Measurements from ENCODE around the gene BRS3.

The BRS3 gene

GRCh38 chrX:136531951-136532350, 44.2 kb downstream of the BRS3 start, which contains the start of gene VGLL1:
Gene VGLL1, plus strand, starts transcription at chrX:136532215. Its CDS starts 3,806 bp downstream, at chrX:136536021.
- no peaks in the 10 kb centered on the region for H3K27me3 ChIP-seq (replicated peaks; ENCODE audit: control insufficient read depth, insufficient read depth, low read length)
- TF ChIP-seq, protein P1, sequence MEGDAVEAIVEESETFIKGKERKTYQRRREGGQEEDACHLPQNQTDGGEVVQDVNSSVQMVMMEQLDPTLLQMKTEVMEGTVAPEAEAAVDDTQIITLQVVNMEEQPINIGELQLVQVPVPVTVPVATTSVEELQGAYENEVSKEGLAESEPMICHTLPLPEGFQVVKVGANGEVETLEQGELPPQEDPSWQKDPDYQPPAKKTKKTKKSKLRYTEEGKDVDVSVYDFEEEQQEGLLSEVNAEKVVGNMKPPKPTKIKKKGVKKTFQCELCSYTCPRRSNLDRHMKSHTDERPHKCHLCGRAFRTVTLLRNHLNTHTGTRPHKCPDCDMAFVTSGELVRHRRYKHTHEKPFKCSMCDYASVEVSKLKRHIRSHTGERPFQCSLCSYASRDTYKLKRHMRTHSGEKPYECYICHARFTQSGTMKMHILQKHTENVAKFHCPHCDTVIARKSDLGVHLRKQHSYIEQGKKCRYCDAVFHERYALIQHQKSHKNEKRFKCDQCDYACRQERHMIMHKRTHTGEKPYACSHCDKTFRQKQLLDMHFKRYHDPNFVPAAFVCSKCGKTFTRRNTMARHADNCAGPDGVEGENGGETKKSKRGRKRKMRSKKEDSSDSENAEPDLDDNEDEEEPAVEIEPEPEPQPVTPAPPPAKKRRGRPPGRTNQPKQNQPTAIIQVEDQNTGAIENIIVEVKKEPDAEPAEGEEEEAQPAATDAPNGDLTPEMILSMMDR (IDR thresholded peaks at IDR 0.05; ENCODE audit: insufficient read depth, low read length, poor library complexity, severe bottlenecking): no peak
- DNase-seq (ENCODE audit: extremely low read depth, insufficient read length): no peak
- H3K4me3 ChIP-seq (replicated peaks; ENCODE audit: low read depth, low read length): no peak within 1 kb of the TSS
- H3K36me3 ChIP-seq (ENCODE audit: control insufficient read depth, insufficient read depth, low read length): no peaks in the 10 kb centered on the region

- TF ChIP-seq, protein P1 (IDR thresholded peaks at IDR 0.05; ENCODE audit: insufficient read depth, low read length, poor library complexity, severe bottlenecking): no peak
- H3K27me3 ChIP-seq (replicated peaks; ENCODE audit: control insufficient read depth, insufficient read depth, low read length): no peaks in the 10 kb centered on the region
- no peak overlapping the region for H3K4me3 ChIP-seq (replicated peaks; ENCODE audit: low read depth, low read length)
- DNase-seq (ENCODE audit: extremely low read depth, insufficient read length): no peak
- no peaks in the 10 kb centered on the region for H3K36me3 ChIP-seq (ENCODE audit: control insufficient read depth, insufficient read depth, low read length)
Measured at GRCh38 chrX:136534131-136534530, 46.4 kb downstream of the BRS3 start.

- TF ChIP-seq, protein P1 (IDR thresholded peaks at IDR 0.05; ENCODE audit: insufficient read depth, low read length, poor library complexity, severe bottlenecking): no peak
- Histone ChIP-seq H3K4me3 (replicated peaks; ENCODE audit: low read depth, low read length) (no peak overlapping the region), H3K27me3 (replicated peaks; ENCODE audit: control insufficient read depth, insufficient read depth, low read length) (no peaks in the 10 kb centered on the region), H3K36me3 (ENCODE audit: control insufficient read depth, insufficient read depth, low read length) (no peaks in the 10 kb centered on the region)
- DNase-seq (ENCODE audit: extremely low read depth, insufficient read length): no peak
Measured at GRCh38 chrX:136538811-136539210, 51.1 kb downstream of the BRS3 start.

DNA sequence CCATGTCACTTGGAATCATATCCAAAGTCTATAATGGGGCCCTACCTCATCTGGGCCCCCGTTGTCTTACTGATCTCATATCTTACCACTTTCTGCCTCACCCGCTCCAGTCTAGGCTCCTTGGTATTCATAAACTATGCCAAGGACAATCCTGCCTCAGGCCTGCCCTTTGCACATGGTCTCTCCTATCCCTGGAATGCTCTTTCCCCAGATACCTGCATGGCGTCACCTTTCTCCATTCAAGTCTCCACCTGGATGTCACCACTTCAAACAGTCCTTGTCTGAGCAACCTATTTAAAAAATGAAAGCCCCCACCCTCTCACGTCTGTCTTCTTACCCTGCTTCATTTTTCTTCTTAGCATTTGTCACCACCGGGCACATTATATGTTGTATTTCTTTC, 52.5 kb downstream of the BRS3 start:
- TF ChIP-seq, protein P1 (IDR thresholded peaks at IDR 0.05; ENCODE audit: insufficient read depth, low read length, poor library complexity, severe bottlenecking): no peak
- DNase-seq (ENCODE audit: extremely low read depth, insufficient read length): no peak
- H3K27me3 ChIP-seq (replicated peaks; ENCODE audit: control insufficient read depth, insufficient read depth, low read length): no peaks in the 10 kb centered on the region
- H3K4me3 ChIP-seq (replicated peaks; ENCODE audit: low read depth, low read length): no peak overlapping the region
- H3K36me3 ChIP-seq (ENCODE audit: control insufficient read depth, insufficient read depth, low read length): no peaks in the 10 kb centered on the region

DNA sequence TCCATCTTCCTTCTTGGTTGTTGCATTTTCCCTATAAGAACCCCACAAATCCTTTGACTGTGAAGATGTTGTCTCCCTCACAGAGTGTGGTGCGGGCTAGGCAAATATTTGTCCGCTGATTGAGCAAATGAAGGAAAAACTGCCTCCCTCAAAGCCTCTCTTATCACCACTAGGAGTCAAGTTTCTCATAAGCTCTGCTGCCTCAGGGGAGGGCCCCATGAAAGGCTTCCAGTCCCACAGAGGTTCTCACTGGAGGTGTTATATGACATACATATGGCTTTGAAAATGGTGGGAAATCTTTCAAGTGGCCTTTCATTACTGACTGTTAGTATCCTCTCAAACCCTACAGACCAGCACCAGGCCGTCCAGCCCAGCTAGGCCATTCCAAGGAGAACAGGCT, 53.5 kb downstream of the BRS3 start:
- H3K4me3 ChIP-seq (replicated peaks; ENCODE audit: low read depth, low read length): no peak overlapping the region
- TF ChIP-seq, protein P1 (IDR thresholded peaks at IDR 0.05; ENCODE audit: insufficient read depth, low read length, poor library complexity, severe bottlenecking): no peak
- no peaks in the 10 kb centered on the region for H3K27me3 ChIP-seq (replicated peaks; ENCODE audit: control insufficient read depth, insufficient read depth, low read length)
- no peak for DNase-seq (ENCODE audit: extremely low read depth, insufficient read length)
- no peaks in the 10 kb centered on the region for H3K36me3 ChIP-seq (ENCODE audit: control insufficient read depth, insufficient read depth, low read length)

DNA sequence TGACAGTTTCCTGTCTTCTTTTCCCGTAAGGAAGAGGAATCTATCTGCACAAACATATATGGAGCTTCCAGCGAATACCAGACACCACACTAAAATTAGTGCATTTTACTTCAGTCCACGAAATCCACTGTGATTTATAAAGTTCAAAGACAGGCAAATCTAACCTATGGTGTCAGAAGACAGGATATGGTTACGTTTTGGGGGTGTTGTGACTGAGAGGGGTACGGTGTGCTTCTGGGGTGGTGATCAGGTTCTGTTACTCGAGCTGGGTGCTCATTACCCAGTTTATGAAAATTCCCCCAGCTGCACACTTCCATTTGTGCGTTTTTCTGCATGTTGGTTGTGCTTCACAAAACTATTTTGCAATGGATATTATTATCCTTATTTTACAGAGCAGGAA, 54.5 kb downstream of the BRS3 start:
- H3K36me3 ChIP-seq (ENCODE audit: control insufficient read depth, insufficient read depth, low read length): no peaks in the 10 kb centered on the region
- no peak overlapping the region for H3K4me3 ChIP-seq (replicated peaks; ENCODE audit: low read depth, low read length)
- no peaks in the 10 kb centered on the region for H3K27me3 ChIP-seq (replicated peaks; ENCODE audit: control insufficient read depth, insufficient read depth, low read length)
- DNase-seq (ENCODE audit: extremely low read depth, insufficient read length): no peak
- TF ChIP-seq, protein P1 (IDR thresholded peaks at IDR 0.05; ENCODE audit: insufficient read depth, low read length, poor library complexity, severe bottlenecking): no peak
